HAP-1 (cell line): Measurements from ENCODE around the gene APOA1.

ENCODE experiments used
- DNase-seq, 2 experiments: peaks; one replicate each; pipeline ENCODE4 v3.0.0-alpha.2; 2016 to 2020; ENCODE audit warnings: low spot score in 2 of 2
- H3K27me3 ChIP-seq: fragments of 250-450 bp; sonication (Bioruptor Pico); 2 replicates; pipeline ENCODE4 v1.5.1; 2020; ENCODE audit warnings: low read depth, mild to moderate bottlenecking, moderate library complexity
- H3K36me3 ChIP-seq: fragments of 250-450 bp; sonication (Bioruptor Pico); replicated peaks from 2 replicates; pipeline ENCODE4 v1.5.1; 2020; ENCODE audit warnings: mild to moderate bottlenecking
- H3K4me1 ChIP-seq: fragments of 250-450 bp; sonication (Bioruptor Pico); 2 replicates; pipeline ENCODE4 v1.5.1; 2020; ENCODE audit warnings: mild to moderate bottlenecking
- H3K4me3 ChIP-seq: fragments of 250-450 bp; sonication (Bioruptor Pico); 2 replicates; pipeline ENCODE4 v1.5.1; 2020; ENCODE audit warnings: mild to moderate bottlenecking, moderate library complexity
- H3K9me3 ChIP-seq: fragments of 250-450 bp; sonication (Bioruptor Pico); 2 replicates; pipeline ENCODE4 v1.5.1; 2020; ENCODE audit warnings: mild to moderate bottlenecking, moderate library complexity
- in situ Hi-C: fragments of 300-500 bp; cut with MboI; formaldehyde crosslinking; loops from 3 replicates; pipeline ENCODE4 v1.14.3; 2020; ENCODE audit warnings: low sequenced_read_pairs, inconsistent platforms, mixed read lengths

Gene APOA1

GRCh38 chr11:116867619-116868018 lies 30.2 kb upstream of the APOA1 start:
- in situ Hi-C loops = no loop called here
- H3K27me3 ChIP-seq = no peaks in the 10 kb centered on the region
- no peak overlapping the region for H3K4me3 ChIP-seq
- no peaks in the 10 kb centered on the region for H3K9me3 ChIP-seq
- H3K4me1 ChIP-seq = no peaks in the 10 kb centered on the region
- peaks cover 9% of the 10 kb centered on the region for H3K36me3 ChIP-seq
- no peak for DNase-seq

GRCh38 chr11:116866804-116867455 lies 29.5 kb upstream of the APOA1 start:
- Histone ChIP-seq H3K9me3 (no peaks in the 10 kb centered on the region), H3K27me3 (no peaks in the 10 kb centered on the region), H3K4me3 (no peak overlapping the region), H3K4me1 (no peaks in the 10 kb centered on the region), H3K36me3 (peaks cover 10% of the 10 kb centered on the region)
- no peak for DNase-seq
- in situ Hi-C loops = no loop called here

- Histone ChIP-seq H3K27me3 (no peaks in the 10 kb centered on the region), H3K36me3 (peaks cover 19% of the 10 kb centered on the region), H3K4me3 (no peak overlapping the region), H3K9me3 (no peaks in the 10 kb centered on the region), H3K4me1 (no peaks in the 10 kb centered on the region)
- in situ Hi-C loops = no loop called here
- DNase-seq = no peak
Observed at GRCh38 chr11:116865696-116866095, 28.3 kb upstream of the APOA1 start.

DNA sequence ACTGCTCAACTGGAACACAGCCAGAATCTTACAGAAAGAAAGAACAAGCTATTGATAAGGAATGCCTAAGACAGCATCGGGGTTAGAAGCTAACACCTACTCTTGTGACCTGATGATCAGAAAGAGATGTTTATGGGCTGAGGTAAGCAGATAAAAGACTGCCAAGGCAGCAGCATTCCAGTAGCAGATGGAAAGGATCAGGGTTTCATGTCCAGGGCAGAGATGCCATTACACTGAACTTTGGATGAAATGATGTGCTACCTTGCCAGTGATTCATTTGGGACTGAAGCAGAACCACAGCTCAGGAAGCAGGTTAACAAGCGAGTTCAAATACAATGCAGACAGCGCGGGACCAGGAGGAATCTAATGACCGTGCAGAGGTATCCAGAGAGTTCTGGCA lies 27.1 kb upstream of the APOA1 start:
- peaks cover 24% of the 10 kb centered on the region for H3K36me3 ChIP-seq
- in situ Hi-C loops = no loop called here

GRCh38 chr11:116862951-116863350 lies 25.5 kb upstream of the APOA1 start:
- Histone ChIP-seq H3K27me3 (no peaks in the 10 kb centered on the region), H3K9me3 (no peaks in the 10 kb centered on the region), H3K36me3 (peaks cover 26% of the 10 kb centered on the region), H3K4me3 (no peak overlapping the region), H3K4me1 (no peaks in the 10 kb centered on the region)
- DNase-seq = no peak
- in situ Hi-C loops = no loop called here

More for the DNA sequence above, 27.1 kb upstream of the APOA1 start:
- no peak overlapping the region for H3K4me3 ChIP-seq
- H3K4me1 ChIP-seq = no peaks in the 10 kb centered on the region
- H3K9me3 ChIP-seq = no peaks in the 10 kb centered on the region
- H3K27me3 ChIP-seq = no peaks in the 10 kb centered on the region
- DNase-seq = no peak

GRCh38 chr11:116862185-116862584 lies 24.8 kb upstream of the APOA1 start:
- no peak overlapping the region for H3K4me3 ChIP-seq
- in situ Hi-C loops = no loop called here
- peaks cover 30% of the 10 kb centered on the region for H3K36me3 ChIP-seq
- no peaks in the 10 kb centered on the region for H3K9me3 ChIP-seq
- no peak for DNase-seq
- H3K4me1 ChIP-seq = no peaks in the 10 kb centered on the region
- H3K27me3 ChIP-seq = no peaks in the 10 kb centered on the region

- H3K36me3 ChIP-seq = peaks cover 28% of the 10 kb centered on the region
- no peaks in the 10 kb centered on the region for H3K4me1 ChIP-seq
- H3K9me3 ChIP-seq = no peaks in the 10 kb centered on the region
- no peak overlapping the region for H3K4me3 ChIP-seq
- H3K27me3 ChIP-seq = no peaks in the 10 kb centered on the region
- DNase-seq = no peak
- in situ Hi-C loops = no loop called here
Observed at GRCh38 chr11:116861539-116861938, 24.1 kb upstream of the APOA1 start.

- in situ Hi-C loops = no loop called here
- H3K4me1 ChIP-seq = no peaks in the 10 kb centered on the region
- H3K9me3 ChIP-seq = no peaks in the 10 kb centered on the region
- H3K27me3 ChIP-seq = no peaks in the 10 kb centered on the region
- no peak for DNase-seq
- no peak overlapping the region for H3K4me3 ChIP-seq
- peaks cover 28% of the 10 kb centered on the region for H3K36me3 ChIP-seq
Observed at GRCh38 chr11:116860303-116860702, 22.9 kb upstream of the APOA1 start.

DNA sequence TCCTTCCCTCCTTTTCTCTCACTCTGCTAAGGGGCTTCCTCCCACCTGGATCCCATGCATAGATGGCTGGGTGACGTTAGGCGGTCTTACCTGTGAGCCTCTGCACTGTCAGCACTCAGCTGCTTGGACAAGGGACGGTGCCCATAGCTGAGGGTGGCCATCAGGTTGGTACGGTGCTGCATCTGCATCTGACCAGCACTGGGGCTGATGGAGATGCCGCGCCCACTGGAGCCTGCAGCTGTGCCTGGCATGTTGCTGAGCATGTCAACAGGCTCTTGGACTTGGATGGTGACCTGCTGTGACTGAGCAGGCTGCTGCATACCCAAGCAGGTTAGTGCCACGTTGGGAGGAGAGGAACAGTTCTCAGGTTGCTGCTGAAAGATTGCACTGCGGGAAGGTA lies 21.8 kb upstream of the APOA1 start:
- in situ Hi-C loops = no loop called here
- Histone ChIP-seq H3K27me3 (no peaks in the 10 kb centered on the region), H3K4me1 (no peaks in the 10 kb centered on the region), H3K9me3 (no peaks in the 10 kb centered on the region), H3K36me3 (peaks cover 28% of the 10 kb centered on the region), H3K4me3 (no peak overlapping the region)
- no peak for DNase-seq

- DNase-seq = no peak
- no peaks in the 10 kb centered on the region for H3K4me1 ChIP-seq
- peaks cover 28% of the 10 kb centered on the region for H3K36me3 ChIP-seq
- no peaks in the 10 kb centered on the region for H3K27me3 ChIP-seq
- in situ Hi-C loops = no loop called here
- no peak overlapping the region for H3K4me3 ChIP-seq
- no peaks in the 10 kb centered on the region for H3K9me3 ChIP-seq
Observed at GRCh38 chr11:116857936-116858335, 20.5 kb upstream of the APOA1 start.

GRCh38 chr11:116857316-116857715 lies 19.9 kb upstream of the APOA1 start:
- Histone ChIP-seq H3K4me1 (no peaks in the 10 kb centered on the region), H3K9me3 (no peaks in the 10 kb centered on the region), H3K4me3 (no peak overlapping the region), H3K27me3 (no peaks in the 10 kb centered on the region), H3K36me3 (peaks cover 28% of the 10 kb centered on the region)
- no peak for DNase-seq
- in situ Hi-C loops = no loop called here

- in situ Hi-C loops = no loop called here
- Histone ChIP-seq H3K4me3 (no peak overlapping the region), H3K36me3 (peaks cover 23% of the 10 kb centered on the region), H3K9me3 (no peaks in the 10 kb centered on the region), H3K4me1 (no peaks in the 10 kb centered on the region), H3K27me3 (no peaks in the 10 kb centered on the region)
- DNase-seq = no peak
Observed at GRCh38 chr11:116856423-116856822, 19.0 kb upstream of the APOA1 start.

- DNase-seq = no peak
- Histone ChIP-seq H3K27me3 (no peaks in the 10 kb centered on the region), H3K4me3 (no peak overlapping the region), H3K36me3 (peaks cover 15% of the 10 kb centered on the region), H3K4me1 (no peaks in the 10 kb centered on the region), H3K9me3 (no peaks in the 10 kb centered on the region)
- in situ Hi-C loops = no loop called here
Observed at GRCh38 chr11:116855413-116855812, 18.0 kb upstream of the APOA1 start.

GRCh38 chr11:116853461-116854073 lies 16.1 kb upstream of the APOA1 start:
- DNase-seq = no peak
- Histone ChIP-seq H3K27me3 (no peaks in the 10 kb centered on the region), H3K9me3 (no peaks in the 10 kb centered on the region), H3K36me3 (peaks cover 10% of the 10 kb centered on the region), H3K4me1 (no peaks in the 10 kb centered on the region), H3K4me3 (no peak overlapping the region)
- in situ Hi-C loops = no loop called here
